Measurements from ENCODE around the gene HDDC2. TPM values are rescaled to one million over a fixed set of nuclear protein-coding genes. Genes with fewer than 3 reads are reported as not detected.
A peak's percentile ranks its signal among the peaks of the same experiment; 100 is the strongest.

The HDDC2 gene
- total and polyA plus RNA-seq, 5 experiments from 2014 or later, result 62.9 to 134 (median 118) TPM

GRCh38 chr6:125262016-125263013, 39.5 kb downstream of the HDDC2 start:
- Mint-ChIP-seq H3K9me3 (no peaks in the 10 kb centered on the region), H3K4me3 (no peak overlapping the region), H3K27me3 (no peaks in the 10 kb centered on the region), H3K4me1 (peaks cover 0 to 3% (median 0%) of the 10 kb centered on the region in 4 donors), H3K36me3 (no peaks in the 10 kb centered on the region), H3K27ac (no peak overlapping the region)
- POLR2A ChIA-PET, result no interaction called here
- ATAC-seq (no peak), DNase-seq (no peak)

- POLR2A ChIA-PET, result no interaction called here
Observed at GRCh38 chr6:125259354-125259736, 42.4 kb downstream of the HDDC2 start.

GRCh38 chr6:125258651-125259353, 43.0 kb downstream of the HDDC2 start:
- Mint-ChIP-seq H3K4me1 (no peaks in the 10 kb centered on the region), H3K36me3 (no peaks in the 10 kb centered on the region), H3K9me3 (no peaks in the 10 kb centered on the region), H3K4me3 (no peak overlapping the region), H3K27ac (no peak overlapping the region), H3K27me3 (peaks cover 0 to 1% (median 0%) of the 10 kb centered on the region in 5 donors)
- ATAC-seq, result no peak
- DNase-seq, result no peak
- POLR2A ChIA-PET, result no interaction called here

More at GRCh38 chr6:125259354-125259736, 42.4 kb downstream of the HDDC2 start:
- no peak overlapping the region for H3K4me3 Mint-ChIP-seq
- H3K27ac Mint-ChIP-seq, result no peak overlapping the region
- H3K4me1 Mint-ChIP-seq, result no peaks in the 10 kb centered on the region
- H3K36me3 Mint-ChIP-seq, result no peaks in the 10 kb centered on the region
- no peak for DNase-seq
- H3K9me3 Mint-ChIP-seq, result no peaks in the 10 kb centered on the region
- ATAC-seq, result no peak
- peaks cover 0 to 1% (median 0%) of the 10 kb centered on the region in 5 donors for H3K27me3 Mint-ChIP-seq

GRCh38 chr6:125257351-125257750, 44.4 kb downstream of the HDDC2 start:
- no peak for ATAC-seq
- POLR2A ChIA-PET, result no interaction called here
- H3K9me3 Mint-ChIP-seq, result no peaks in the 10 kb centered on the region
- no peak for DNase-seq
- peaks cover 0 to 1% (median 0%) of the 10 kb centered on the region in 5 donors for H3K27me3 Mint-ChIP-seq
- H3K4me3 Mint-ChIP-seq, result no peak overlapping the region
- H3K4me1 Mint-ChIP-seq, result no peaks in the 10 kb centered on the region
- H3K36me3 Mint-ChIP-seq, result no peaks in the 10 kb centered on the region
- no peak overlapping the region for H3K27ac Mint-ChIP-seq

- ATAC-seq (no peak), DNase-seq (no peak)
- Mint-ChIP-seq H3K9me3 (no peaks in the 10 kb centered on the region), H3K27me3 (peaks cover 0 to 1% (median 0%) of the 10 kb centered on the region in 5 donors), H3K4me1 (no peaks in the 10 kb centered on the region), H3K36me3 (no peaks in the 10 kb centered on the region), H3K4me3 (no peak overlapping the region), H3K27ac (no peak overlapping the region)
- POLR2A ChIA-PET, result no interaction called here
Observed at GRCh38 chr6:125255201-125255600, 46.6 kb downstream of the HDDC2 start.

GRCh38 chr6:125254321-125254720, 47.4 kb downstream of the HDDC2 start:
- ATAC-seq, result no peak
- no peak overlapping the region for H3K27ac Mint-ChIP-seq
- peaks cover 0 to 1% (median 0%) of the 10 kb centered on the region in 5 donors for H3K27me3 Mint-ChIP-seq
- no peak for DNase-seq
- no peaks in the 10 kb centered on the region for H3K4me1 Mint-ChIP-seq
- no peaks in the 10 kb centered on the region for H3K9me3 Mint-ChIP-seq
- no peak overlapping the region for H3K4me3 Mint-ChIP-seq
- H3K36me3 Mint-ChIP-seq, result no peaks in the 10 kb centered on the region
- POLR2A ChIA-PET, result no interaction called here

- Mint-ChIP-seq H3K27ac (no peak overlapping the region), H3K36me3 (no peaks in the 10 kb centered on the region), H3K9me3 (no peaks in the 10 kb centered on the region), H3K27me3 (peaks cover 0 to 1% (median 0%) of the 10 kb centered on the region in 5 donors), H3K4me1 (no peaks in the 10 kb centered on the region), H3K4me3 (no peak overlapping the region)
- ATAC-seq (no peak), DNase-seq (no peak)
- POLR2A ChIA-PET, result no interaction called here
Observed at GRCh38 chr6:125253881-125254280, 47.9 kb downstream of the HDDC2 start.

GRCh38 chr6:125252891-125253290, 48.9 kb downstream of the HDDC2 start:
- ATAC-seq (no peak), DNase-seq (no peak)
- peaks cover 0 to 6% (median 3%) of the 10 kb centered on the region in 5 donors for H3K27me3 Mint-ChIP-seq
- no peak overlapping the region for H3K27ac Mint-ChIP-seq
- no peak overlapping the region for H3K4me3 Mint-ChIP-seq
- POLR2A ChIA-PET, result no interaction called here
- H3K36me3 Mint-ChIP-seq, result no peaks in the 10 kb centered on the region
- no peaks in the 10 kb centered on the region for H3K4me1 Mint-ChIP-seq
- H3K9me3 Mint-ChIP-seq, result no peaks in the 10 kb centered on the region

GRCh38 chr6:125251516-125252220, 50.1 kb downstream of the HDDC2 start:
- no peak for ATAC-seq

GRCh38 chr6:125250511-125250910, 51.3 kb downstream of the HDDC2 start:
- Mint-ChIP-seq H3K27ac (no peak overlapping the region), H3K4me3 (no peak overlapping the region)
- POLR2A ChIA-PET, result no interaction called here

More at GRCh38 chr6:125251516-125252220, 50.1 kb downstream of the HDDC2 start:
- H3K9me3 Mint-ChIP-seq, result peaks cover 0 to 2% (median 0%) of the 10 kb centered on the region in 9 donors
- H3K4me1 Mint-ChIP-seq, result no peaks in the 10 kb centered on the region
- H3K27ac Mint-ChIP-seq, result peak overlapping the region in 2 of 10 donors; percentile 0 to 36
- peak overlapping the region in 3 of 10 donors; percentile 11 to 26 (median 24) for H3K4me3 Mint-ChIP-seq
- no peak for DNase-seq
- H3K36me3 Mint-ChIP-seq, result peaks cover 0 to 2% (median 1%) of the 10 kb centered on the region in 3 donors
- H3K27me3 Mint-ChIP-seq, result peaks cover 4 to 16% (median 9%) of the 10 kb centered on the region in 5 donors
- POLR2A ChIA-PET, result no interaction called here

GRCh38 chr6:125248136-125248535, 53.6 kb downstream of the HDDC2 start:
- no peaks in the 10 kb centered on the region for H3K4me1 Mint-ChIP-seq
- POLR2A ChIA-PET, result no interaction called here

More at GRCh38 chr6:125250511-125250910, 51.3 kb downstream of the HDDC2 start:
- peaks cover 0 to 8% (median 1%) of the 10 kb centered on the region in 3 donors for H3K36me3 Mint-ChIP-seq
- ATAC-seq (no peak), DNase-seq (no peak)
- peaks cover 0 to 5% (median 0%) of the 10 kb centered on the region in 9 donors for H3K9me3 Mint-ChIP-seq
- H3K4me1 Mint-ChIP-seq, result no peaks in the 10 kb centered on the region
- H3K27me3 Mint-ChIP-seq, result peaks cover 5 to 28% (median 13%) of the 10 kb centered on the region in 5 donors

GRCh38 chr6:125246566-125246965, 55.2 kb downstream of the HDDC2 start:
- ATAC-seq (no peak), DNase-seq (no peak)
- no peaks in the 10 kb centered on the region for H3K4me1 Mint-ChIP-seq
- no peak overlapping the region for H3K4me3 Mint-ChIP-seq
- H3K36me3 Mint-ChIP-seq, result peaks cover 0 to 26% (median 4%) of the 10 kb centered on the region in 3 donors
- H3K27me3 Mint-ChIP-seq, result peaks cover 5 to 33% (median 14%) of the 10 kb centered on the region in 5 donors
- H3K9me3 Mint-ChIP-seq, result peaks cover 6 to 33% (median 21%) of the 10 kb centered on the region in 9 donors
- no peak overlapping the region for H3K27ac Mint-ChIP-seq
- POLR2A ChIA-PET, result no interaction called here

More at GRCh38 chr6:125248136-125248535, 53.6 kb downstream of the HDDC2 start:
- no peak for ATAC-seq
- Mint-ChIP-seq H3K27ac (no peak overlapping the region), H3K36me3 (peaks cover 0 to 13% (median 3%) of the 10 kb centered on the region in 3 donors), H3K9me3 (peaks cover 2 to 17% (median 6%) of the 10 kb centered on the region in 9 donors), H3K27me3 (peaks cover 5 to 33% (median 14%) of the 10 kb centered on the region in 5 donors), H3K4me3 (no peak overlapping the region)
- no peak for DNase-seq
